T-helper 1 cell (primary cell): ENCODE data around the gene ZNF280D.
A peak's percentile ranks its signal among the peaks of the same experiment; 100 is the strongest.

Experiments
- DNase-seq, 5 donors: peaks; one replicate each; pipeline ENCODE4 v3.0.0-alpha.2; 2012 to 2020

ZNF280D gene

GRCh38 chr15:56744701-56745683 lies 11.7 kb upstream of the ZNF280D start:
- DNase-seq: no peak

DNA sequence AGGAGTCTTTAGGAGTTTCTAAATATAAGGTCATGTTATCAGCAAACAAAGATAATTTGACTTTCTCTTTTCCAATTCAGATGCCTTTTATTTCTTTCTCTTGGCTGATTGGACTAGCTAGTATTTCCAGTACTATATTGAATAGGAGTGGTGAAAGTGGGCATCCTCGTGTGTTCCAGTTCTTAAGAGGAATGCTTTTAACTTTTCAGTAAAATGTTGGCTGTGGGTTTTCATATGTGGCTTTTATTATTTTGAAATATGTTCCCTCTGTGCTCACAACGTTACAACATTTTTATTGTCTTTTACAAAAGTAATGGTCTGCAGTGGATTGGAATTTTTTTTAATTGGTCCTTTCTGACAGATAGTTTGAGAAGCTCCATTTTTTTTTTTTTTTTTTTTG lies 8.2 kb upstream of the ZNF280D start:
- DNase-seq: no peak

DNA sequence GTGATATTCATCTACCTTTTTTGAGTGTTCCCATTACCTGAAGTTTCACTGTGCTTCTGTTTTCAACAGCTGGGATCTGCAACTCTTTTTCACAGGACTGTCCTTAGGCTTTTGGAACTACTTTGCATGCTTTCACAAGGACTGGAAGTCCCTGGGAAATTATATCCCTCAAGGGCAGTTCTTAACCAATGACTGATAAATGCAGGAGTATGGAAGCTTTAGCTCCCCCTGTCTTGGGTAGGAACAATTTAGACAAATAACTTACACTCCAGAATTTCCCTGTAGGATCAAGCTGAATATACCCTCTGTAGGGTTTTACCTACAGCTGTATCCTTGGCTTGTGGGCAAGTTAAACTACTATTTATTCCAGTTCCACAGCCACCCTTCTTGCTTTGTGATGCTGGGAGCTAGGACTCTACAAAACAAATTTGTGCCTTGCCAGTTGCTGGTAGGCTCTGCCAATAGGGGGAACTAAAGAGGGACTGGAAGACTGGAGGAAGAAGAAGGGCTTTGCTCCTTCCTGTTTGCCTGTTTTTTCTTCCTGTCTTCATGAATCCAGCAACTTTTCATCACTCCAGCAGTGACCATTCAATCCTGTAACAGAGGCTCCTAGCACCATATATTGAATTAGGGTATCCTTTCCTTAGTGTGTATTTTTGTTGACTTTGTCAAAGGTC lies 6.8 kb upstream of the ZNF280D start:
- DNase-seq: peak in 1 of 5 donors; percentile 12

- no peak for DNase-seq
These were observed 6.2 kb upstream of the ZNF280D start for GRCh38 chr15:56739474-56739873.

- DNase-seq: no peak
These were observed 4.5 kb upstream of the ZNF280D start for GRCh38 chr15:56737791-56738190.

- no peak for DNase-seq
These were observed 3.8 kb upstream of the ZNF280D start for GRCh38 chr15:56736881-56737707.

GRCh38 chr15:56736308-56736707 lies 3.0 kb upstream of the ZNF280D start:
- no peak for DNase-seq

- no peak for DNase-seq
These were observed 2.3 kb upstream of the ZNF280D start for GRCh38 chr15:56735589-56735988.

- no peak for DNase-seq
These were observed 815 bp upstream of the ZNF280D start for GRCh38 chr15:56734013-56734635.

- DNase-seq: no peak
These were observed 498 bp downstream of the ZNF280D start for GRCh38 chr15:56732886-56733135.

GRCh38 chr15:56732135-56732885 lies 999 bp downstream of the ZNF280D start:
- peak in 1 of 5 donors; percentile 15 for DNase-seq

DNA sequence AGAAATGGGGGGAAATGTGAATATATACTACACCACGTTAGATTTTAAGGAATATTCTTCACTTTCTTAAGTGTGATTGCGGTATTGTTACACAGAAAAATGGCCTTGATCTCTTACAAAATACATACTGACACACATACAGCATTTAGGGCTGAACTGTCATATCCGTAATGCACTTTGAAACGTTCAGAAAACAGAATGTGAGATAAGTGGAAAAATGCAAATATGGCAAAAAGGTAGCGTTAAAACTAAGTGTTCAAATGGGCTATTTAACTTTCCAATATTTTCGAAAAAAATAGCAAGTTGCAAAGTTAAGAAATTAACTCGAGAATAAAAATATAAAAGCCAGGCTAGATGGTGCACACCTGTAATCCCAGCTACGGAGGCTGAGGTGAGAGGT lies 1.8 kb downstream of the ZNF280D start:
- DNase-seq: no peak

GRCh38 chr15:56729561-56729960 lies 3.7 kb downstream of the ZNF280D start:
- DNase-seq: no peak

DNA sequence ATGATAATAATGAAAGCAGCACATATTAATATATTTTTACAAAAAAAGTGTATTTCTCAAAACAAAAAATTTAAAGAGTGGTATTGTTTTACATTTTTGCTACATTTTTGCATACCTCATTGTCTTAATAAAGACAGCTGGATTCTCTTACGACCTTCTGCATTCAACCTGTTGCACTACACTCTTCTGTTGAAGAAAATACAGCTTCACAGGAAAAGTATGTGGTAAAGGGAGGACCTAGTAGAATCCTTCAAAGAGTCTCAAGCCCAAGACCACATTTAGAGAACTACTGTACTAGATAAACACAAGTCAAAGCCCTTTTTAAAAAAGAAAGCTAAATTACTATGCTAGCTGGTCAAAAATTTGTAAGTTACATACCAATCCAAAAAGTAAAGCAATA lies 7.9 kb downstream of the ZNF280D start:
- DNase-seq: no peak

- no peak for DNase-seq
These were observed 9.1 kb downstream of the ZNF280D start for GRCh38 chr15:56724232-56724631.

GRCh38 chr15:56723787-56724186 lies 9.5 kb downstream of the ZNF280D start:
- no peak for DNase-seq

DNA sequence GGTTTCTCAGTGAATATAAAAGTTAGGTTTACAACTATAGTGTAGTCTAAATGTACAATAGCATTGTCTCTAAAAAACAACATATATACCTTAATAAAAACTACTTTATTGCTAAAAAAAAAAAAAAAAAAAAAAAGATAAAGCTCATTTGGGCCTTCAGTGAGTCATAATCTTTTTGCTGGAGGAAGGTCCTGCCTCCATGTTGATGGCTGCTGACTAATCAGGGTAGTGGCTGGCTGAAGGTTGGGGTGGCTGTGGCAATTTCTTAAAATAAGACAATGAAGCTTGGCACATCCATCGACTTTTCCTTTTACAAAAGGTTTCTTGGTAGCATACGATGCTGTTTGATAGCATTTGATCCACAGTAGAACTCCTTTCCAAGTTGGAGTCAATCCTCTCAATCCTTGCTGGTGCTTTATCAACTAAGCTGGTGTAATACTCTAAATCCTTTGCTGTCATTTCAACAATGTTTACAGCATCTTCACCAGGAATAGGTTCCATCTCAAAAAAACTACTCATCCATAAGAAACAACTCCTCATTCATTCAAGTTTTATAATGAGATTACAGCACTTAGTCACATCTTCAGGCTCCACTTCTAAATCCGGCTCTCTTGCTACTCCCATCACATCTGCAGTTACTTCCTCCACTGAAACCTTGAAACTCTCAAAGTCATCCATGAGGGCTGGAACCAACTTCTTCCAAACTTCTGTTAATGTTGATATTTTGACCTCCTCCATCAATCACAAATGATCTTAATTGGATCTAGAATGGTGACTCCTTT lies 13.3 kb downstream of the ZNF280D start:
- no peak for DNase-seq

DNA sequence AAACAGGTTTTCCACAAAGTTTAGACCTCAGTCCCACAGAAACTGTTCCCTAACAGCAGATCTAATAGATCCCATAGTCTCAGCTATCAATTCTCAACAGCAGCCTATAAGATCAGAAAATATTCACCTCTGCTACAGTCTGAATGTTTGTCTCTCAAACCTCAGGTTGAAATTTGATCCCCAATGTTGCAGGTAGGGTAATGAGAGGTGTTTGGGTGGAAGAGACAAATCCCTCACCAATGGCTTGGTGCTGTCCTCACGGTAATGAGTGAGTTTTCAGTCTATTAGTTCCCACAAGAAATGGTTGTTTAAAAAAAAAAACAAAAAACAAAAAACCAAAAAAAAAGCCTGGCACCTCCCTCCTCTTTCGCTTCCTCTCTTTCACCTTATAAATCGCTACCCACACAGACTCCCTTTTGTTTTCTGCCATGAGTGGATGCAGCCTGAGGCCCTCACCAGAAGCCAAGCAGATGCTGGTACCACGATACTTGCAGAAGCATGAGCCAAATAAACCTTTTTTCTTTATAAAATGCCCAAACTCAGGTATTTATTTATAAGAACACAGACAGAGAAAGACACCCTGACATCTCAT lies 14.2 kb downstream of the ZNF280D start:
- DNase-seq: no peak

DNA sequence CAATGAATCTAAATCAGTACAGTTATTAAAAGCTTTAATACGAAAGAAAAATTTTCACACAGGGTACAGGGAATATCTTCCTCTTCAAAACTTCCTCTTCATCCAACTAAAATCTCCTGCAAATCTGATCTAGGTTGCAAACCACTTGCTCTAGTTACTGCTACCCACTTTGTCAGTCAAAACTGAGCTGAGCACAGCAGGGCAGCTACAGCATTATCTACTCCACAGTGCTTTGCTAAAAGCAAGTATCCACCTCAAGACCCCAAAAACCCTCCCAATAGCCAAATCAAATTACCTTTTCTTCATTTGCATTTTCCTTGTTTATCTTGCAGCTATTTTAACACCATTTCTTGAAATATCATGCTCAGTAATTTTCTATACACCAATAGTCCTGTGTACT lies 14.7 kb downstream of the ZNF280D start:
- no peak for DNase-seq

GRCh38 chr15:56716334-56716733 lies 17.0 kb downstream of the ZNF280D start:
- DNase-seq: no peak

GRCh38 chr15:56715220-56715619 lies 18.1 kb downstream of the ZNF280D start:
- DNase-seq: no peak
